Measurements from ENCODE around the gene MID2.
"Not testable (repeated sequence)": the region's sequence is repeated elsewhere in the genome, so short reads cannot be mapped to it uniquely, and the experiment has no call there.

MID2 gene

GRCh38 chrX:107842715-107843400 lies 17.2 kb downstream of the MID2 start:
- no peak for DNase-seq

GRCh38 chrX:107845625-107846024 lies 20.0 kb downstream of the MID2 start:
- no peak for DNase-seq

- no peak for DNase-seq
Observed at GRCh38 chrX:107848591-107848990, 22.9 kb downstream of the MID2 start.

GRCh38 chrX:107849747-107850421 lies 24.2 kb downstream of the MID2 start:
- DNase-seq, result no peak

GRCh38 chrX:107850422-107850765 lies 24.7 kb downstream of the MID2 start:
- no peak for DNase-seq

GRCh38 chrX:107851215-107851614 lies 25.5 kb downstream of the MID2 start:
- DNase-seq, result no peak

- DNase-seq, result not testable (repeated sequence)
Observed at GRCh38 chrX:107851665-107852064, 26.0 kb downstream of the MID2 start.

- no peak for DNase-seq
Observed at GRCh38 chrX:107856289-107856688, 30.6 kb downstream of the MID2 start.

GRCh38 chrX:107857041-107857440 lies 31.4 kb downstream of the MID2 start:
- not testable (repeated sequence) for DNase-seq

- no peak for DNase-seq
Observed at GRCh38 chrX:107857837-107858236, 32.2 kb downstream of the MID2 start.

- no peak for DNase-seq
Observed at GRCh38 chrX:107861056-107861455, 35.4 kb downstream of the MID2 start.

- DNase-seq, result no peak
Observed at GRCh38 chrX:107871136-107871535, 45.5 kb downstream of the MID2 start.

- DNase-seq, result no peak
Observed at GRCh38 chrX:107878106-107878505, 52.4 kb downstream of the MID2 start.

- DNase-seq, result no peak
Observed at GRCh38 chrX:107880054-107880610, 54.5 kb downstream of the MID2 start.

- DNase-seq, result peak; percentile 39
Observed at GRCh38 chrX:107894038-107894437, 68.4 kb downstream of the MID2 start.

GRCh38 chrX:107902721-107903120 lies 77.1 kb downstream of the MID2 start:
- DNase-seq, result no peak

- DNase-seq, result no peak
Observed at GRCh38 chrX:107905366-107905765, 79.7 kb downstream of the MID2 start.

GRCh38 chrX:107924136-107924746 lies 98.6 kb downstream of the MID2 start:
- DNase-seq, result no peak

- no peak for DNase-seq
Observed at GRCh38 chrX:107934262-107934661, 108.6 kb downstream of the MID2 start.

- no peak for DNase-seq
Observed at GRCh38 chrX:107935200-107935599, 109.5 kb downstream of the MID2 start.

- no peak for DNase-seq
Observed at GRCh38 chrX:107935664-107936433, 110.2 kb downstream of the MID2 start.

- DNase-seq, result no peak
Observed at GRCh38 chrX:107936434-107936730, 110.7 kb downstream of the MID2 start.

GRCh38 chrX:107940095-107940494 lies 114.4 kb downstream of the MID2 start:
- no peak for DNase-seq
